SH-SY5Y (cell line): ENCODE data around the gene FGF12.

ENCODE experiments used
- GATA2 ChIP-seq: IDR thresholded peaks from 2 replicates; pipeline ENCODE4 v1.6.1; 2011; ENCODE audit warnings: mild to moderate bottlenecking, low read depth, low read length
- GATA3 ChIP-seq: IDR thresholded peaks from 2 replicates; pipeline ENCODE4 v1.6.1; 2011; ENCODE audit warnings: low read depth, mild to moderate bottlenecking, low read length, moderate library complexity

FGF12 gene

DNA sequence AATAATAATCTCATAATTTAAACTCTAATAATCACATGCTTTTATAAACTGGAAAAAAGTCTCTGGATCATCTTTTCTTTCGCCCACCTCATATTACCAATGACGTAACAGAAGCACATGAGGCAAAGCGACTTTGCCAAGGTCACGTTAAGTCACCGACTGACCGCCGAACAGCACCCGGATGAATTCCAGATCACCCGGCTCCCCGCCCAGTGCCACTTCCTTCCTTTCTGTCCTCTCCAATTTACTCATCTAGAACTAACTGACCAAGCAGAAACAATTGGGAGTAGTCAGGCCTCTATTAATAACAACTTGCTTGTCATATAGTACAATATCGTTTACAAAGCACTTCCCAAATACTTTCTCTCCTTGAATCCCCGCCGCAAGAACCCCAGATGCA lies 21.1 kb downstream of the FGF12 start:
- no peak for TF ChIP-seq GATA3
- TF ChIP-seq GATA2 = no peak

GRCh38 chr3:192700885-192701284 lies 26.5 kb downstream of the FGF12 start:
- TF ChIP-seq GATA2 (no peak), GATA3 (no peak)

DNA sequence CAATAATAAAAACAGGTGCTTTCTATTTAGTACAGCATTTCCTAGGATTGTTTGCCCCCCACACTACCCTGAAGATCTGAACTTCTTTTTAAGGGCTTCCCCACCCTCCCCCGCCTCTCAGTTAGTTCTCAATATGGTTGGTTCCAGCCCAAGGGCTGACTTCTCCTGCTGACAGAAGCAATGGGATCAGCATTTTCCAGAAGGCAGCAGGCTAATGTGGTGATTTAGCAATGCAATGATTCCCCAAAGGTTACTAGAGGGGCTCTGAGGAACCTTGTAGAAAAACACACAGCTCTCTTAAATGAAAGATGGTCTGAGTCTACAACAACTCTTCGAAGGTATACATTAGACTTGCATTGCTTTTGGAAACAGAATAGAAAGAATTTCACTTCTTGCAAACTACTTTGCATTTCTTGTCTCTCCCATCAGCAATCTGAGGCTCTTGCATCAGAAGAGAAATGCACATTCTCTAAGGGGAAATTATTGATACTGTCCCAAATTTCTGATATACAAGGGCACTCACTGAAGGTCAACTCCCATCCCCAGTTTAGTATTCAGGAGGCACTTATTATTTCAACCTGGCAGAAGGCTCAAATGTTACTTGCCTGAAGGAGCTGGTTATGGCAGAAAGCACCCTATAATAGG lies 30.3 kb downstream of the FGF12 start:
- TF ChIP-seq GATA2 (no peak), GATA3 (no peak)

DNA sequence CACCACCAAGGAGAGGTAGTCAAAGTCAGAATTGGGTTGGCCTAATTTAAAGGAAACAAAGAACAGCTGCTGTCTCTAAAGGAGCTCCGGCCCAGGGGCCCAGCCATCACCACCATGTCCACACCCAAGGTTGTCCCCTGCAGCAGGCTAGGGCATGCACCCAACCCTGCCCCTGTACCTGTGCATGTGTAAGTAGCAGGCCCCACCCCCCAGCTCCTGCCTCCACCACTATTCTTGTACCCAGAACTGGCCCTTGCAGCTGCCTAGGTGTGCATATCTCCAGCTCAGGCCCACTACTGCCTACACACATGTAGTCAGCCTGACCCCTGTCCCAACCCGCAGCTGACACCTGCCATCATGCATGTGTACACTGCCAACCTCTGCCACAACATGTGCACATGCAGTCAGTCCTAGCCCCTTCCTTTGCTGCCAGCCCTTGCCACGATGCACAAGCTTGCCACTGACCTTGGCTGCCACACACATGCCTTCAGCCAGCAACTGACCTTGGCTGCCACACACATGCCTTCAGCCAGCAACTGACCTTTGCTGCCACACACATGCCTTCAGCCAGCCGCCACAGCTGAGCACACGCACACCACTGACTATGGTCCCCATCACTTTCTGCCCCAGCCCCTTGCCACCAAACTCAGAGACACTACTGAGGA lies 39.7 kb downstream of the FGF12 start:
- TF ChIP-seq GATA2 (no peak), GATA3 (no peak)

DNA sequence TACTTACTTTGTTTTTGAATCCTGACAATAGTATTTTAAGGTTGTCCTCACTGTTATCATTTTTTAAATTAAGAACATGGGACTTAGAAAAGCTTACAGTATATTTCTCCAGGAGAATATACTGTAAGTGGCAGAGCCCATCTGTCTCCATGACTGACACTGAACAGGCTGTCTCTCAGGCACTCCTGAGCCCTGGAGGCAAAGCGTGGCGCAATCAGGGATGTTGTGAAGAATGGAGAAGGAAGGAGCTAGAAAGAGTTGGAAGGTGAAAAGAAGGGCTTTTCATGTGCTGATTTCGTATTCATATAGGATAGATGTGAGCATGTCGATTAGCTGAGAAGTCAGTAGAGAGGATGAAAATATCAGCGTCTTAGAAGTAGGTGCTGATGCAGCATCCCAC lies 41.5 kb downstream of the FGF12 start:
- TF ChIP-seq GATA3 (no peak), GATA2 (no peak)

DNA sequence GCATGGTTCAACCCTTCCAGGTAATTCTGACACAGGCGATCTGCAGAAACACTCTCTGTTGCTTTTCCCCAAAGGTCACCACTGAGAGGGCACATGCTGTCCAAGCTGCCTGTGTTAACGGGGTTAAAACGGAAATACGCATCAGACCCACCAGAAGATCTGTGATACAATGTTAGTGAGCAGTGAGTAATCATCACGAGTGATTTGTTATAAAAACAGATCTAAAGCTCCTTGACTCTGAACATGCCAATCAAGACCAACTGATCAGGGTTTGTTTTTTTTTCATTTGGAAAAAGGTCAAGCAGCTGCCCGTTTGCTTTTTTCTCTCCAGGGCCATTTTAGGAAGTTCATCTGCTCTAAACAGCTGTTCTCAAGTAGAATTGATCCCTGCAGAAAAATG lies 43.2 kb downstream of the FGF12 start:
- TF ChIP-seq GATA2 (no peak), GATA3 (no peak)

DNA sequence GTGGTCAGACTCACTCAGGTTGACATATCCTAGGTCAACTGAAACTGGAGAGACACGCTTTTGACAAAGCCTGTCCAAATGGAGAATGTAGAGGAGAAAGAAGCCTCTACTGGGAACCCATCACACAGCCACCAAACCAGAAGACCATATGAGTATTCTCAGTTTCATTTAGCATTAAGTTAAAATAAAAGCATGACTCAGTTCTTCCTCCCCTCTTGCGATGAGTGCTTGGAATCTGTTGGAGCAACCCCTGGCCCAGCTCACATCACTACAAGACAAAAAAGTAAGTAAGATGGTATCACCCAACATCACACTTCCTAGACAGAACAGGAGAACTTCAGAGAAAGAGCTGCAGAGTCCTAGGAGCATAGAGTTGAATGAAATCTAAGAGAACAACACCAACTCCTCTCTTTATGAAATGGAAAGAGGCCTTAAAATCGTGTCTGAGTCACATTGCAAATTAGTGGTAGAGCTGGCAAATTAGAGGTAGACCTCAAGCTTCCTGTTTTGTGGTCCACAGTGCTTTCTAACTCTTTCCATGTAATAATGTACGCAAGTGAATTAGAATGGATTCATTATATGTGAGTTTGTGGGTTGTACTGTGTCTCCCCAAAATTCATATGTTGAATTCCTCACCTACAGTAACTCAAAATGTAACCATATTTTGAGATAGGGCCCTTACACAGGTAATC lies 51.2 kb downstream of the FGF12 start:
- TF ChIP-seq GATA3 (no peak), GATA2 (no peak)

GRCh38 chr3:192655628-192656027 lies 71.7 kb downstream of the FGF12 start:
- TF ChIP-seq GATA2 (no peak), GATA3 (no peak)

- TF ChIP-seq GATA3 = no peak
These were observed 72.3 kb downstream of the FGF12 start for GRCh38 chr3:192655040-192655439.

- TF ChIP-seq GATA3 (no peak), GATA2 (no peak)
These were observed 73.5 kb downstream of the FGF12 start for GRCh38 chr3:192653862-192654261.

DNA sequence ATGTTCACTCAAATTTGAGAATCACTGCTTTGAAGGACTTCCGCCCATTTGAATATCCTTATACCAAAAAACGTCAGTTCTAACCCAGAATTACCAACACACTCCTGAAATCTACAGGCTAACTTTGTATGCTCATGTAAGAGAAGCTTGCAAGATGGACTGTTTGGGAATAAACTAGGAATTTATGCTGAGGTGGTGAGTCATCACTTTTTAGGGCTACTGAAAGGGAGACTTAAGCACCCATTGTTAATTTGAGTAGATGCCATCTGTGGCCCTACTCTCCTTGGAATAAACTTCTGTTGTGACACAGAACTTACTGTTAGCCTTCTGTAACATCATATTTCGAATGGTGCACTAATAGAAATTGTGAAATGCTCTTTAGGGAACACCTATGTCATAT lies 74.6 kb downstream of the FGF12 start:
- TF ChIP-seq GATA3 = no peak

- no peak for TF ChIP-seq GATA3
- TF ChIP-seq GATA2 = no peak
These were observed 75.4 kb downstream of the FGF12 start for GRCh38 chr3:192651836-192652512.

- TF ChIP-seq GATA3 = no peak
- no peak for TF ChIP-seq GATA2
These were observed 81.9 kb downstream of the FGF12 start for GRCh38 chr3:192645437-192645836.

DNA sequence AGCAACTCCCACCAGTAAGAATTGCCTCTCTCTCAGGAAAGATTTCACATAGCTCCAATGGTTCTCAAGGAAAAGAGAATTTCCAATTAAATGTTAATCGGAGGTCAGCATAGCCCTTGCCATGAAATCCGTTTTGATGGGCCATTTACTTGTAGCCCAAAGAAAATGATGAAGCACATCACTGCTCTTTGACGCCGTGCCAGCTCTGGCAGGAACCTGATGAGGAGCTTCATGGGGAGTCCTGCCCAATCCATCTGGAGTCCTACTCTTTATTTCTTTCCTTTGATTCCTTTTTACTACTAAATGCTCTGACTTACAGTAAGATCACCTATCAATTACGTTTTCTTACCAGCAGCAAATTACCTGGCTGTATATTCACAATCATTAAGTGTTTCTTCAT lies 84.7 kb downstream of the FGF12 start:
- TF ChIP-seq GATA2 = no peak
- TF ChIP-seq GATA3 = no peak

GRCh38 chr3:192641919-192642318 lies 85.4 kb downstream of the FGF12 start:
- no peak for TF ChIP-seq GATA3
- TF ChIP-seq GATA2 = no peak
